ENCODE results near the gene TIPIN. TPM values are rescaled to one million over a fixed set of nuclear protein-coding genes. Genes with fewer than 3 reads are reported as not detected.
"Not testable (repeated sequence)": the region's sequence is repeated elsewhere in the genome, so short reads cannot be mapped to it uniquely, and the experiment has no call there.

TIPIN gene
- total RNA-seq, 2 donors from 2014 or later: 1.4 to 5.7 TPM

GRCh38 chr15:66323312-66323928 is 33.1 kb downstream of the TIPIN start:
- TF ChIP-seq, protein P1, sequence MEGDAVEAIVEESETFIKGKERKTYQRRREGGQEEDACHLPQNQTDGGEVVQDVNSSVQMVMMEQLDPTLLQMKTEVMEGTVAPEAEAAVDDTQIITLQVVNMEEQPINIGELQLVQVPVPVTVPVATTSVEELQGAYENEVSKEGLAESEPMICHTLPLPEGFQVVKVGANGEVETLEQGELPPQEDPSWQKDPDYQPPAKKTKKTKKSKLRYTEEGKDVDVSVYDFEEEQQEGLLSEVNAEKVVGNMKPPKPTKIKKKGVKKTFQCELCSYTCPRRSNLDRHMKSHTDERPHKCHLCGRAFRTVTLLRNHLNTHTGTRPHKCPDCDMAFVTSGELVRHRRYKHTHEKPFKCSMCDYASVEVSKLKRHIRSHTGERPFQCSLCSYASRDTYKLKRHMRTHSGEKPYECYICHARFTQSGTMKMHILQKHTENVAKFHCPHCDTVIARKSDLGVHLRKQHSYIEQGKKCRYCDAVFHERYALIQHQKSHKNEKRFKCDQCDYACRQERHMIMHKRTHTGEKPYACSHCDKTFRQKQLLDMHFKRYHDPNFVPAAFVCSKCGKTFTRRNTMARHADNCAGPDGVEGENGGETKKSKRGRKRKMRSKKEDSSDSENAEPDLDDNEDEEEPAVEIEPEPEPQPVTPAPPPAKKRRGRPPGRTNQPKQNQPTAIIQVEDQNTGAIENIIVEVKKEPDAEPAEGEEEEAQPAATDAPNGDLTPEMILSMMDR (IDR thresholded peaks at IDR 0.05): no peak
- peaks cover 78% of the 10 kb centered on the region for H3K36me3 ChIP-seq
- no peak for DNase-seq (ENCODE audit: low spot score)

DNA sequence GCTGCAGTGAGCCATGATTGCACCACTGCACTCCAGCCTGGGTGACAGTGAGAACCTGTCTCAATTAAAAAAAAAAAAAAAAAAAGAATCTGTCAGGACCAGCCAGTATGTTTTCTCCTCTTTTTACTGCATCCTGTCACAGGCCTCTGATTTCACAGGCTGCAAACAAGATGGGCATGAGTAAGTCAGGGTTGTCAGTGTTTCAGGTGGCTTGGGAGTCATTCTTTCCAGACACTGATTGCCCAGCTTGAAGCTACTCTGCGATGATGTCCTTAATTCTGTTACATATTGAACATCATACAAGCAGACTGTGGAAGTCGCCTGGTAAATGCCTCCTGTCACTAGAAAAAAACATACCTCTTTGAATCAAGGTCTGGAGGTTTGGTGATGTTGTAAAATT is 44.3 kb downstream of the TIPIN start:
- TF ChIP-seq, protein P1 (IDR thresholded peaks at IDR 0.05): no peak
- peaks cover 77% of the 10 kb centered on the region for H3K36me3 ChIP-seq
- H3K9me3 ChIP-seq: no peaks in the 10 kb centered on the region
- no peak overlapping the region for H3K4me3 ChIP-seq
- no peak for DNase-seq (ENCODE audit: low spot score)
- H3K27me3 ChIP-seq: no peaks in the 10 kb centered on the region
- no peak overlapping the region for H3K27ac ChIP-seq
- H3K4me1 ChIP-seq: no peaks in the 10 kb centered on the region

More at GRCh38 chr15:66323312-66323928, 33.1 kb downstream of the TIPIN start:
- no peaks in the 10 kb centered on the region for H3K27me3 ChIP-seq
- H3K27ac ChIP-seq: no peak overlapping the region
- no peaks in the 10 kb centered on the region for H3K4me1 ChIP-seq
- H3K9me3 ChIP-seq: no peaks in the 10 kb centered on the region
- H3K4me3 ChIP-seq: no peak overlapping the region

DNA sequence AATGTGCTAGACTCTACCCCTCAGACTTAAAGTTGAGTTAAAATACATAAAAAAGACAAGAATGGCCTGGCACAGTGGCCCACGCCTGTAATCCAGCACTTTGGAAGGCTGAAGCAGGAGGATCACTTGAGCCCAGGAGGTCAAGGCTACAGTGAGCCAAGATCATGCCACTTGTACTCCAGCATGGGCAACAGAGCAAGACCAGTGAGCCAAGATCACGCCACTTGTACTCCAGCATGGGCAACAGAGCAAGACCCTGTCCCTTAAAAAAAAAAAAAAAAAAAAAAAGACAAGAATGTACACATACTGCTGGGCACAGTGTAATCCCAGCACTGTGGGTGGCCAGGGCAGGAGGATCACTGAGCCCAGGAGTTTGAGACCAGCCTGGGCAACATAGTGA is 45.7 kb downstream of the TIPIN start:
- no peak for DNase-seq (ENCODE audit: low spot score)
- no peaks in the 10 kb centered on the region for H3K4me1 ChIP-seq
- no peaks in the 10 kb centered on the region for H3K27me3 ChIP-seq
- H3K9me3 ChIP-seq: no peaks in the 10 kb centered on the region
- H3K4me3 ChIP-seq: no peak overlapping the region
- peaks cover 66% of the 10 kb centered on the region for H3K36me3 ChIP-seq
- TF ChIP-seq, protein P1 (IDR thresholded peaks at IDR 0.05): no peak
- H3K27ac ChIP-seq: no peak overlapping the region

- Histone ChIP-seq H3K4me1 (no peaks in the 10 kb centered on the region), H3K36me3 (peaks cover 56% of the 10 kb centered on the region), H3K27me3 (no peaks in the 10 kb centered on the region), H3K4me3 (no peak overlapping the region), H3K9me3 (no peaks in the 10 kb centered on the region), H3K27ac (no peak overlapping the region)
- TF ChIP-seq, protein P1 (IDR thresholded peaks at IDR 0.05): no peak
- DNase-seq (ENCODE audit: low spot score): no peak
Measured at GRCh38 chr15:66309828-66310227, 46.7 kb downstream of the TIPIN start.

DNA sequence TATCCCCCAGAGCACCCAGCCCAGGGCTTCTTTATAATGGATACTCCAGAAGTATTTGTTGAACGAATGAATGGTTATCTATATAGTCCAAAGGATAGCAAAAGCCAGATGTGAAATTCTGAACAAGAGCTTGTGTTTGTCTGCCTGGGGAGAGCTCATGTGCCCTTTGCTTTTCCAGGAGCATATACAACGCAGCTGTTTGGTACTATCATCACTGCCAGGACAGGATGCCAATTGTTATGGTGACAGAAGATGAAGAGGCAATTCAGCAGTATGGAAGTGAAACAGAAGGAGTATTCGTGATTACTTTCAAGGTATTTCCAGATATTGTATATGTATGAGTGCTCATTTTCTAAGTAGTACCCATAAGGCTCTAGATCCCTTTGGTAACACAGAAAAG is 48.0 kb downstream of the TIPIN start:
- no peak for DNase-seq (ENCODE audit: low spot score)
- TF ChIP-seq, protein P1 (IDR thresholded peaks at IDR 0.05): no peak
- Histone ChIP-seq H3K27me3 (no peaks in the 10 kb centered on the region), H3K9me3 (no peaks in the 10 kb centered on the region), H3K4me1 (no peaks in the 10 kb centered on the region), H3K36me3 (peaks cover 49% of the 10 kb centered on the region), H3K4me3 (no peak overlapping the region), H3K27ac (no peak overlapping the region)

DNA sequence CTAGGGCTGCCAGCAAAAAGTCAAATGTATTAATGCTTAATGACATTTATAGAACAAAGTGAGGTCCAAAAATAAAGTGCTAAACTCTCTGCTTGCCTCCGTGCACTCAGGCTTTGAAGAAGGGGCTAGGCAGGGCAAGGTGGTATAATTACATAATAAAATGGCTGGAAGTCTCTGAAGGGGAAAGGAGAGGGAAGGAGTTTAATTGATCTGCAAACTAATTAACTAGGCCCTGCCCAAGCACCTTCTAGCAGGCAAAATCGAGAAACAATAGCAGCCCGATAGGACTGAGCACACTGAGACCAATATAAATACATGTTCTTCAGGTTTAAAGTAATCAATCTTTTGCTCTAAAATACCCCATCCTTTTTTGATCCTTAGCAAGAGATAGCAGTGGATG is 50.1 kb downstream of the TIPIN start:
- H3K9me3 ChIP-seq: no peaks in the 10 kb centered on the region
- TF ChIP-seq, protein P1 (IDR thresholded peaks at IDR 0.05): no peak
- DNase-seq (ENCODE audit: low spot score): no peak
- H3K4me3 ChIP-seq: no peak overlapping the region
- no peaks in the 10 kb centered on the region for H3K27me3 ChIP-seq
- no peaks in the 10 kb centered on the region for H3K4me1 ChIP-seq
- H3K27ac ChIP-seq: no peak overlapping the region
- H3K36me3 ChIP-seq: peaks cover 36% of the 10 kb centered on the region

GRCh38 chr15:66304425-66304824 is 52.1 kb downstream of the TIPIN start:
- H3K4me1 ChIP-seq; DNase-seq (ENCODE audit: low spot score); H3K4me3 ChIP-seq; H3K27me3 ChIP-seq; H3K27ac ChIP-seq; H3K9me3 ChIP-seq: not testable (repeated sequence)
- H3K36me3 ChIP-seq: peaks cover 20% of the 10 kb centered on the region

All from right atrium auricular region (tissue), 2 donors.